ENCODE results near the gene SOCS7. TPM values are rescaled to one million over a fixed set of nuclear protein-coding genes. Genes with fewer than 3 reads are reported as not detected.

The SOCS7 gene
- total RNA-seq, 1 donor from 2014 or later = 19.0 TPM

GRCh38 chr17:38322897-38323296 lies 28.7 kb upstream of the SOCS7 start:
- Histone ChIP-seq H3K27me3 (ENCODE audit: control insufficient read depth, insufficient read depth, low read length) (no peaks in the 10 kb centered on the region), H3K4me3 (ENCODE audit: low read depth, low read length) (no peak overlapping the region), H3K36me3 (ENCODE audit: control insufficient read depth, insufficient read depth, low read length) (peaks cover 14% of the 10 kb centered on the region)
- no peak for DNase-seq (ENCODE audit: low read depth)
- FAIRE-seq = no peak
- TF ChIP-seq CTCF (IDR thresholded peaks at IDR 0.05; ENCODE audit: insufficient read depth, low read length, severe bottlenecking) = no peak

GRCh38 chr17:38324141-38324697 lies 27.4 kb upstream of the SOCS7 start:
- no peaks in the 10 kb centered on the region for H3K27me3 ChIP-seq (ENCODE audit: control insufficient read depth, insufficient read depth, low read length)
- no peak overlapping the region for H3K4me3 ChIP-seq (ENCODE audit: low read depth, low read length)
- no peak for FAIRE-seq
- DNase-seq (ENCODE audit: low read depth) = no peak
- H3K36me3 ChIP-seq (ENCODE audit: control insufficient read depth, insufficient read depth, low read length) = peaks cover 14% of the 10 kb centered on the region
- no peak for TF ChIP-seq CTCF (IDR thresholded peaks at IDR 0.05; ENCODE audit: insufficient read depth, low read length, severe bottlenecking)

GRCh38 chr17:38324772-38325171 lies 26.9 kb upstream of the SOCS7 start:
- FAIRE-seq = no peak
- peaks cover 12% of the 10 kb centered on the region for H3K36me3 ChIP-seq (ENCODE audit: control insufficient read depth, insufficient read depth, low read length)
- no peak for DNase-seq (ENCODE audit: low read depth)
- no peak overlapping the region for H3K4me3 ChIP-seq (ENCODE audit: low read depth, low read length)
- H3K27me3 ChIP-seq (ENCODE audit: control insufficient read depth, insufficient read depth, low read length) = no peaks in the 10 kb centered on the region
- no peak for TF ChIP-seq CTCF (IDR thresholded peaks at IDR 0.05; ENCODE audit: insufficient read depth, low read length, severe bottlenecking)

GRCh38 chr17:38325221-38325851 lies 26.3 kb upstream of the SOCS7 start:
- no peak for FAIRE-seq
- DNase-seq (ENCODE audit: low read depth) = no peak
- no peak for TF ChIP-seq CTCF (IDR thresholded peaks at IDR 0.05; ENCODE audit: insufficient read depth, low read length, severe bottlenecking)
- H3K27me3 ChIP-seq (ENCODE audit: control insufficient read depth, insufficient read depth, low read length) = no peaks in the 10 kb centered on the region
- H3K36me3 ChIP-seq (ENCODE audit: control insufficient read depth, insufficient read depth, low read length) = peaks cover 12% of the 10 kb centered on the region
- H3K4me3 ChIP-seq (ENCODE audit: low read depth, low read length) = no peak overlapping the region

- no peak for FAIRE-seq
- no peak for DNase-seq (ENCODE audit: low read depth)
- TF ChIP-seq CTCF (IDR thresholded peaks at IDR 0.05; ENCODE audit: insufficient read depth, low read length, severe bottlenecking) = no peak
- no peak overlapping the region for H3K4me3 ChIP-seq (ENCODE audit: low read depth, low read length)
- H3K27me3 ChIP-seq (ENCODE audit: control insufficient read depth, insufficient read depth, low read length) = no peaks in the 10 kb centered on the region
- peaks cover 11% of the 10 kb centered on the region for H3K36me3 ChIP-seq (ENCODE audit: control insufficient read depth, insufficient read depth, low read length)
These were observed 24.4 kb upstream of the SOCS7 start for GRCh38 chr17:38326996-38327792.

Measured in bronchial epithelial cell (primary cell).